GM12891 (cell line): Measurements from ENCODE around the gene CFAP77.

Experiments
- POLR2A ChIP-seq: IDR thresholded peaks from 2 replicates; pipeline ENCODE4 v1.6.1; 2011; ENCODE audit warnings: low read depth, low read length, control low read depth
- POLR2AphosphoS5 ChIP-seq: IDR thresholded peaks from 2 replicates; pipeline ENCODE4 v1.6.1; 2011; ENCODE audit warnings: low read depth, low read length, control low read depth

GRCh38 chr9:132415181-132415580 is 5.2 kb downstream of the CFAP77 start:
- no peak for TF ChIP-seq POLR2A
- TF ChIP-seq POLR2AphosphoS5, result no peak
